ENCODE data around the gene NFIA. TPM values are rescaled to one million over a fixed set of nuclear protein-coding genes. Genes with fewer than 3 reads are reported as not detected.

Gene NFIA
- total and polyA plus RNA-seq, 2 of the 13 experiments (the other 11 are each of a cell fraction or from before 2014, with no cell fraction given) = 14.7 to 28.5 TPM

DNA sequence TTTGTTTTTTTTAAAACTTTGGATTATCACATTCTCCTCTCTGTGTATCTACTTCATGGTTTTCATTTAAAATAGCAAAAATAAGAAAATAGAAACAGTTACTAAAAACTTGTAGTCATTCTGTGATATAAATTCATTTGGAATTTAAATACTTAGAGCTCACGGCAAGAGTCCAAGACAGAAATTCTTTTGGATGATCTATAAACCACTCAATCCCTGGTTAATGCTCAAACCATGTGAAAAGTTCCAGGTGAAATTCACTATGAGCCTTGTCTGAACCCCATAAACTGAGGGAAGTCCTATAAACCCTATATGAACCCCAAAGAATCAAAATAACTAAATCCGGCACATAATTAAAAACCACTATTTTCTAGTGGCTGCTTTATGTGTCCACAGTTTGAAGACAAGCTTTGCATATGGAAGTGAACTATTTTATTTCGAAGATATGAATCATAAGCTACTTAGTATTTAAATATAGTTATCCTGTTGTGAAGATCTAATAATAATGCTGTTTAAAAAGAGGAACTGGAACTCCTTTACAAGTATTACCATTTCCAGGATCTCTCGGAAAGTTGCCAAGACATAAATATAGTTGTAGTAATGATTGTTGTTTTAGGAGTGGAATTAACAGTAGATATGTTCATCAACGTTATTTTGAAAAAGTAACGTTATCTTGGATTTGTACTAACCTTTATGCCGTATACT is 163.5 kb downstream of the NFIA start:
- no peak for DNase-seq (ENCODE audit: low spot score)
- intact Hi-C loops (cut with micrococcal nuclease; ENCODE audit: unreplicated experiment) = no loop called here
- Histone ChIP-seq H3K4me1 (ENCODE audit: insufficient read depth, low read length) (peaks cover 64% of the 10 kb centered on the region), H3K79me2 (ENCODE audit: insufficient read depth, low read length) (peaks cover 97% of the 10 kb centered on the region), H3K4me2 (ENCODE audit: low read depth, low read length) (no peak overlapping the region), H3K36me3 (replicated peaks in 1 of 2; ENCODE audit: control insufficient read depth in 1 of 2, insufficient read depth in 2 of 2, low read length in 2 of 2) (no peaks in the 10 kb centered on the region; a peak in 1 of 5 replicates), H3K9ac (ENCODE audit: insufficient read depth, low read depth, low read length) (no peak overlapping the region), H3K9me3 (ENCODE audit: low read length) (no peaks in the 10 kb centered on the region), H3K27ac (ENCODE audit: extremely low read length, insufficient read depth, low read length) (no peak overlapping the region), H2AFZ (ENCODE audit: low read length) (no peak overlapping the region), H4K20me1 (ENCODE audit: insufficient read depth, low read length) (peaks cover 2% of the 10 kb centered on the region; the same call in 1 of the 2 replicates), H3K27me3 (ENCODE audit: control insufficient read depth in 1 of 2, insufficient read depth in 2 of 2, low read length in 2 of 2) (no peaks in the 10 kb centered on the region), H3K4me3 (replicated peaks in 1 of 3; ENCODE audit: insufficient read depth in 1 of 3, low read depth in 2 of 3, low read length in 3 of 3) (no peak overlapping the region)
- no TSS peak for BruUV-seq (replicated peaks)
- WGBS (ENCODE audit: low lambda C conversion rate) = 96% methylated on average over 7 of the region's 7 CpGs
- POLR2A ChIA-PET = no interaction called here
- FAIRE-seq = no peak
- CTCF ChIA-PET (ENCODE audit: low intra/inter-chr PET ratio, low total read pairs) = no interaction called here
- in situ Hi-C loops (cut with HindIII; ENCODE audit: extremely low pct_ligation_motif_present, low pct_unique_long_range_greater_than_20kb) = no loop called here
- TF ChIP-seq NRL (CRISPR knock-in tag; IDR thresholded peaks at IDR 0.05; ENCODE audit: borderline replicate concordance) (no peak), ZNF34 (CRISPR knock-in tag; IDR thresholded peaks at IDR 0.05; ENCODE audit: borderline replicate concordance) (no peak), ZNF296 (CRISPR knock-in tag; conservative IDR thresholded peaks at IDR 0.05) (no peak), NFIC (IDR thresholded peaks at IDR 0.05; ENCODE audit: low read length) (no peak), ZNF101 (CRISPR knock-in tag; IDR thresholded peaks at IDR 0.05; ENCODE audit: borderline replicate concordance, low read depth) (no peak), MAFF (IDR thresholded peaks at IDR 0.05; ENCODE audit: low read depth, low read length) (no peak), GABPA (IDR thresholded peaks at IDR 0.05; ENCODE audit: low read depth, low read length) (no peak), GABPA (CRISPR knock-in tag; IDR thresholded peaks at IDR 0.05; ENCODE audit: low read depth) (no peak), KMT2A (CRISPR knock-in tag; IDR thresholded peaks at IDR 0.05) (no peak), KLF11 (CRISPR knock-in tag; IDR thresholded peaks at IDR 0.05) (no peak), ZFAT (CRISPR knock-in tag; conservative IDR thresholded peaks at IDR 0.05) (no peak), ADNP (CRISPR knock-in tag; IDR thresholded peaks at IDR 0.05) (no peak), ESRRA (CRISPR knock-in tag; IDR thresholded peaks at IDR 0.05; ENCODE audit: low read depth) (no peak), ZSCAN12 (CRISPR knock-in tag; IDR thresholded peaks at IDR 0.05) (no peak), ZNF333 (CRISPR knock-in tag; IDR thresholded peaks at IDR 0.05; ENCODE audit: borderline replicate concordance) (no peak)
- TF ChIP-seq, protein P1, sequence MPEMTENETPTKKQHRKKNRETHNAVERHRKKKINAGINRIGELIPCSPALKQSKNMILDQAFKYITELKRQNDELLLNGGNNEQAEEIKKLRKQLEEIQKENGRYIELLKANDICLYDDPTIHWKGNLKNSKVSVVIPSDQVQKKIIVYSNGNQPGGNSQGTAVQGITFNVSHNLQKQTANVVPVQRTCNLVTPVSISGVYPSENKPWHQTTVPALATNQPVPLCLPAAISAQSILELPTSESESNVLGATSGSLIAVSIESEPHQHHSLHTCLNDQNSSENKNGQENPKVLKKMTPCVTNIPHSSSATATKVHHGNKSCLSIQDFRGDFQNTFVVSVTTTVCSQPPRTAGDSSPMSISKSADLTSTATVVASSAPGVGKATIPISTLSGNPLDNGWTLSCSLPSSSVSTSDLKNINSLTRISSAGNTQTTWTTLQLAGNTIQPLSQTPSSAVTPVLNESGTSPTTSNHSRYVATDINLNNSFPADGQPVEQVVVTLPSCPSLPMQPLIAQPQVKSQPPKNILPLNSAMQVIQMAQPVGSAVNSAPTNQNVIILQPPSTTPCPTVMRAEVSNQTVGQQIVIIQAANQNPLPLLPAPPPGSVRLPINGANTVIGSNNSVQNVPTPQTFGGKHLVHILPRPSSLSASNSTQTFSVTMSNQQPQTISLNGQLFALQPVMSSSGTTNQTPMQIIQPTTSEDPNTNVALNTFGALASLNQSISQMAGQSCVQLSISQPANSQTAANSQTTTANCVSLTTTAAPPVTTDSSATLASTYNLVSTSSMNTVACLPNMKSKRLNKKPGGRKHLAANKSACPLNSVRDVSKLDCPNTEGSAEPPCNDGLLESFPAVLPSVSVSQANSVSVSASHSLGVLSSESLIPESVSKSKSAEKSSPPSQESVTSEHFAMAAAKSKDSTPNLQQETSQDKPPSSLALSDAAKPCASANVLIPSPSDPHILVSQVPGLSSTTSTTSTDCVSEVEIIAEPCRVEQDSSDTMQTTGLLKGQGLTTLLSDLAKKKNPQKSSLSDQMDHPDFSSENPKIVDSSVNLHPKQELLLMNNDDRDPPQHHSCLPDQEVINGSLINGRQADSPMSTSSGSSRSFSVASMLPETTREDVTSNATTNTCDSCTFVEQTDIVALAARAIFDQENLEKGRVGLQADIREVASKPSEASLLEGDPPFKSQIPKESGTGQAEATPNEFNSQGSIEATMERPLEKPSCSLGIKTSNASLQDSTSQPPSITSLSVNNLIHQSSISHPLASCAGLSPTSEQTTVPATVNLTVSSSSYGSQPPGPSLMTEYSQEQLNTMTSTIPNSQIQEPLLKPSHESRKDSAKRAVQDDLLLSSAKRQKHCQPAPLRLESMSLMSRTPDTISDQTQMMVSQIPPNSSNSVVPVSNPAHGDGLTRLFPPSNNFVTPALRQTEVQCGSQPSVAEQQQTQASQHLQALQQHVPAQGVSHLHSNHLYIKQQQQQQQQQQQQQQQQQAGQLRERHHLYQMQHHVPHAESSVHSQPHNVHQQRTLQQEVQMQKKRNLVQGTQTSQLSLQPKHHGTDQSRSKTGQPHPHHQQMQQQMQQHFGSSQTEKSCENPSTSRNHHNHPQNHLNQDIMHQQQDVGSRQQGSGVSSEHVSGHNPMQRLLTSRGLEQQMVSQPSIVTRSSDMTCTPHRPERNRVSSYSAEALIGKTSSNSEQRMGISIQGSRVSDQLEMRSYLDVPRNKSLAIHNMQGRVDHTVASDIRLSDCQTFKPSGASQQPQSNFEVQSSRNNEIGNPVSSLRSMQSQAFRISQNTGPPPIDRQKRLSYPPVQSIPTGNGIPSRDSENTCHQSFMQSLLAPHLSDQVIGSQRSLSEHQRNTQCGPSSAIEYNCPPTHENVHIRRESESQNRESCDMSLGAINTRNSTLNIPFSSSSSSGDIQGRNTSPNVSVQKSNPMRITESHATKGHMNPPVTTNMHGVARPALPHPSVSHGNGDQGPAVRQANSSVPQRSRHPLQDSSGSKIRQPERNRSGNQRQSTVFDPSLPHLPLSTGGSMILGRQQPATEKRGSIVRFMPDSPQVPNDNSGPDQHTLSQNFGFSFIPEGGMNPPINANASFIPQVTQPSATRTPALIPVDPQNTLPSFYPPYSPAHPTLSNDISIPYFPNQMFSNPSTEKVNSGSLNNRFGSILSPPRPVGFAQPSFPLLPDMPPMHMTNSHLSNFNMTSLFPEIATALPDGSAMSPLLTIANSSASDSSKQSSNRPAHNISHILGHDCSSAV (CRISPR knock-in tag; IDR thresholded peaks at IDR 0.05; ENCODE audit: borderline replicate concordance) = no peak
- TF ChIP-seq, protein P2, sequence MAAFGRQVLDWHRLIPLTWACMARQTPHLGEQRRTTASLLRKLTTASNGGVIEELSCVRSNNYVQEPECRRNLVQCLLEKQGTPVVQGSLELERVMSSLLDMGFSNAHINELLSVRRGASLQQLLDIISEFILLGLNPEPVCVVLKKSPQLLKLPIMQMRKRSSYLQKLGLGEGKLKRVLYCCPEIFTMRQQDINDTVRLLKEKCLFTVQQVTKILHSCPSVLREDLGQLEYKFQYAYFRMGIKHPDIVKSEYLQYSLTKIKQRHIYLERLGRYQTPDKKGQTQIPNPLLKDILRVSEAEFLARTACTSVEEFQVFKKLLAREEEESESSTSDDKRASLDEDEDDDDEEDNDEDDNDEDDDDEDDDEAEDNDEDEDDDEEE (CRISPR knock-in tag; IDR thresholded peaks at IDR 0.05) = no peak
- no peak for ATAC-seq
